ENCODE results near the gene TECRL. TPM values are rescaled to one million over a fixed set of nuclear protein-coding genes. Genes with fewer than 3 reads are reported as not detected.

Gene TECRL
- total and polyA plus RNA-seq, 2 of the 4 experiments (the other 2 are of a cell fraction), result not detected

- no CpG with 5 or more reads among the region's 3 CpGs for WGBS, 2 experiments (ENCODE audit: extremely low coverage in 2 of 2, insufficient read length in 1 of 2)
Observed at GRCh38 chr4:64359489-64359888, 49.8 kb downstream of the TECRL start.

More at GRCh38 chr4:64359489-64359888, 49.8 kb downstream of the TECRL start:
- Histone ChIP-seq H3K4me1 (ENCODE audit: control insufficient read depth, insufficient read depth, low read length) (no peaks in the 10 kb centered on the region), H3K27me3 (ENCODE audit: control insufficient read depth, insufficient read depth, low read length) (no peaks in the 10 kb centered on the region), H3K9me3 (ENCODE audit: control insufficient read depth, insufficient read depth, low read length) (peaks cover 6% of the 10 kb centered on the region; the same call in 1 of the 2 replicates), H2AFZ (replicated peaks; ENCODE audit: low read length, poor library complexity) (no peak overlapping the region), H2BK20ac (ENCODE audit: low read depth, low read length) (no peak overlapping the region), H2BK15ac (ENCODE audit: low read depth, low read length) (no peak overlapping the region), H3K79me1 (ENCODE audit: low read depth in 1 of 2, low read length in 2 of 2) (no peaks in the 10 kb centered on the region), H4K5ac (ENCODE audit: low read depth, low read length) (no peak overlapping the region), H4K91ac (ENCODE audit: insufficient read depth, low read depth, low read length) (no peak overlapping the region), H3K18ac (ENCODE audit: low read depth, low read length) (no peak overlapping the region), H2BK5ac (ENCODE audit: low read depth, low read length, poor library complexity, severe bottlenecking) (no peak overlapping the region), H3K36me3 (ENCODE audit: control insufficient read depth, insufficient read depth, low read length) (no peaks in the 10 kb centered on the region), H3K27ac (ENCODE audit: insufficient read depth, low read length) (no peak overlapping the region), H3K9me1 (ENCODE audit: insufficient read depth, low read length) (no peaks in the 10 kb centered on the region), H4K20me1 (ENCODE audit: insufficient read depth, low read length) (no peaks in the 10 kb centered on the region), H3K56ac (ENCODE audit: extremely low read depth, insufficient read depth, low read length) (no peak overlapping the region), H3K14ac (replicated peaks; ENCODE audit: low read depth, low read length) (no peak overlapping the region), H2BK120ac (ENCODE audit: low read depth, low read length) (no peak overlapping the region), H2AK9ac (replicated peaks; ENCODE audit: low read depth, low read length, poor library complexity) (no peak overlapping the region), H3K4me3 (ENCODE audit: insufficient read depth, low read depth, low read length) (no peak overlapping the region), H3K9ac (ENCODE audit: low read depth, low read length) (no peak overlapping the region), H3K4ac (ENCODE audit: low read depth, low read length) (no peak overlapping the region), H3K4me2 (ENCODE audit: low read depth, low read length) (no peak overlapping the region), H4K8ac (ENCODE audit: low read depth in 2 of 2, low read length in 2 of 2) (no peak overlapping the region), H2AK5ac (ENCODE audit: low read depth, low read length) (no peak overlapping the region), H3K23ac (ENCODE audit: low read depth, low read length) (no peak overlapping the region)
- ChIA-PET POLR2A (ENCODE audit: unreplicated experiment) (no interaction called here), CTCF (no interaction called here)
- no peak for ATAC-seq (ENCODE audit: low read depth)
- no peak for DNase-seq
- TF ChIP-seq FOS (IDR thresholded peaks at IDR 0.05; ENCODE audit: low read depth, low read length), result no peak
- BruUV-seq (replicated peaks), result no TSS peak
- dilution Hi-C loops (cut with HindIII; ENCODE audit: low sequenced_read_pairs, unreplicated experiment) (no loop called here), in situ Hi-C loops (cut with MboI; ENCODE audit: low sequenced_read_pairs) (no loop called here), intact Hi-C loops (cut with micrococcal nuclease) (no loop called here)
